Measurements from ENCODE around the gene SAP130.

DNA sequence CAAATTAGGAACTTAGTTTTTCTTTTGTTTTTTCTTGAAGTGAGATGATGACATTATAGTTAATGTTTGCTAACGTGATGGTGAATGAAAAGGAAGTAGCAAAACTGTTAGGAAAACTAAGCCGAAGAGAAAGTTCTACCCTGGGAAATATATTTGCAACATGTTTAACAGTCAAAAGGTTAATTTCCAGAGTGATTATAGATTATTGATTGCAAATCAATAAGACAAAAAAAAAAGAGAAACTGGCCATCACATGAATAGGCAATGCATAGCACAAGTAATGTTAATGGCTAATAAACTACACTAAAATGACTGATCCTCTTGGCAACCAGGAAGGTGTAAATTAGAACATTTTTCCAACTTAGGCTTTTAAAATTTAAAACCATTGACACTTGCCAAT, 116.1 kb downstream of the SAP130 start:
- TF ChIP-seq, protein P1, sequence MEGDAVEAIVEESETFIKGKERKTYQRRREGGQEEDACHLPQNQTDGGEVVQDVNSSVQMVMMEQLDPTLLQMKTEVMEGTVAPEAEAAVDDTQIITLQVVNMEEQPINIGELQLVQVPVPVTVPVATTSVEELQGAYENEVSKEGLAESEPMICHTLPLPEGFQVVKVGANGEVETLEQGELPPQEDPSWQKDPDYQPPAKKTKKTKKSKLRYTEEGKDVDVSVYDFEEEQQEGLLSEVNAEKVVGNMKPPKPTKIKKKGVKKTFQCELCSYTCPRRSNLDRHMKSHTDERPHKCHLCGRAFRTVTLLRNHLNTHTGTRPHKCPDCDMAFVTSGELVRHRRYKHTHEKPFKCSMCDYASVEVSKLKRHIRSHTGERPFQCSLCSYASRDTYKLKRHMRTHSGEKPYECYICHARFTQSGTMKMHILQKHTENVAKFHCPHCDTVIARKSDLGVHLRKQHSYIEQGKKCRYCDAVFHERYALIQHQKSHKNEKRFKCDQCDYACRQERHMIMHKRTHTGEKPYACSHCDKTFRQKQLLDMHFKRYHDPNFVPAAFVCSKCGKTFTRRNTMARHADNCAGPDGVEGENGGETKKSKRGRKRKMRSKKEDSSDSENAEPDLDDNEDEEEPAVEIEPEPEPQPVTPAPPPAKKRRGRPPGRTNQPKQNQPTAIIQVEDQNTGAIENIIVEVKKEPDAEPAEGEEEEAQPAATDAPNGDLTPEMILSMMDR (IDR thresholded peaks at IDR 0.05), result no peak
- TF ChIP-seq EP300 (IDR thresholded peaks at IDR 0.05; ENCODE audit: borderline replicate concordance in 1 of 2, low read depth in 1 of 2, low read length in 1 of 2) (no peak), TAF1 (IDR thresholded peaks at IDR 0.05; ENCODE audit: borderline replicate concordance, low read depth, low read length) (no peak), SMC3 (IDR thresholded peaks at IDR 0.05; ENCODE audit: low read depth, low read length) (no peak)
- TF ChIP-seq, protein P2, sequence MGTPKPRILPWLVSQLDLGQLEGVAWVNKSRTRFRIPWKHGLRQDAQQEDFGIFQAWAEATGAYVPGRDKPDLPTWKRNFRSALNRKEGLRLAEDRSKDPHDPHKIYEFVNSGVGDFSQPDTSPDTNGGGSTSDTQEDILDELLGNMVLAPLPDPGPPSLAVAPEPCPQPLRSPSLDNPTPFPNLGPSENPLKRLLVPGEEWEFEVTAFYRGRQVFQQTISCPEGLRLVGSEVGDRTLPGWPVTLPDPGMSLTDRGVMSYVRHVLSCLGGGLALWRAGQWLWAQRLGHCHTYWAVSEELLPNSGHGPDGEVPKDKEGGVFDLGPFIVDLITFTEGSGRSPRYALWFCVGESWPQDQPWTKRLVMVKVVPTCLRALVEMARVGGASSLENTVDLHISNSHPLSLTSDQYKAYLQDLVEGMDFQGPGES (IDR thresholded peaks at IDR 0.05; ENCODE audit: low read depth, low read length), result no peak
- TF ChIP-seq, protein P3, sequence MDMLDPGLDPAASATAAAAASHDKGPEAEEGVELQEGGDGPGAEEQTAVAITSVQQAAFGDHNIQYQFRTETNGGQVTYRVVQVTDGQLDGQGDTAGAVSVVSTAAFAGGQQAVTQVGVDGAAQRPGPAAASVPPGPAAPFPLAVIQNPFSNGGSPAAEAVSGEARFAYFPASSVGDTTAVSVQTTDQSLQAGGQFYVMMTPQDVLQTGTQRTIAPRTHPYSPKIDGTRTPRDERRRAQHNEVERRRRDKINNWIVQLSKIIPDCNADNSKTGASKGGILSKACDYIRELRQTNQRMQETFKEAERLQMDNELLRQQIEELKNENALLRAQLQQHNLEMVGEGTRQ (IDR thresholded peaks at IDR 0.05; ENCODE audit: borderline replicate concordance, low read depth, low read length), result no peak
- TF ChIP-seq, protein P4, sequence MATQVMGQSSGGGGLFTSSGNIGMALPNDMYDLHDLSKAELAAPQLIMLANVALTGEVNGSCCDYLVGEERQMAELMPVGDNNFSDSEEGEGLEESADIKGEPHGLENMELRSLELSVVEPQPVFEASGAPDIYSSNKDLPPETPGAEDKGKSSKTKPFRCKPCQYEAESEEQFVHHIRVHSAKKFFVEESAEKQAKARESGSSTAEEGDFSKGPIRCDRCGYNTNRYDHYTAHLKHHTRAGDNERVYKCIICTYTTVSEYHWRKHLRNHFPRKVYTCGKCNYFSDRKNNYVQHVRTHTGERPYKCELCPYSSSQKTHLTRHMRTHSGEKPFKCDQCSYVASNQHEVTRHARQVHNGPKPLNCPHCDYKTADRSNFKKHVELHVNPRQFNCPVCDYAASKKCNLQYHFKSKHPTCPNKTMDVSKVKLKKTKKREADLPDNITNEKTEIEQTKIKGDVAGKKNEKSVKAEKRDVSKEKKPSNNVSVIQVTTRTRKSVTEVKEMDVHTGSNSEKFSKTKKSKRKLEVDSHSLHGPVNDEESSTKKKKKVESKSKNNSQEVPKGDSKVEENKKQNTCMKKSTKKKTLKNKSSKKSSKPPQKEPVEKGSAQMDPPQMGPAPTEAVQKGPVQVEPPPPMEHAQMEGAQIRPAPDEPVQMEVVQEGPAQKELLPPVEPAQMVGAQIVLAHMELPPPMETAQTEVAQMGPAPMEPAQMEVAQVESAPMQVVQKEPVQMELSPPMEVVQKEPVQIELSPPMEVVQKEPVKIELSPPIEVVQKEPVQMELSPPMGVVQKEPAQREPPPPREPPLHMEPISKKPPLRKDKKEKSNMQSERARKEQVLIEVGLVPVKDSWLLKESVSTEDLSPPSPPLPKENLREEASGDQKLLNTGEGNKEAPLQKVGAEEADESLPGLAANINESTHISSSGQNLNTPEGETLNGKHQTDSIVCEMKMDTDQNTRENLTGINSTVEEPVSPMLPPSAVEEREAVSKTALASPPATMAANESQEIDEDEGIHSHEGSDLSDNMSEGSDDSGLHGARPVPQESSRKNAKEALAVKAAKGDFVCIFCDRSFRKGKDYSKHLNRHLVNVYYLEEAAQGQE (IDR thresholded peaks at IDR 0.05; ENCODE audit: low read depth, low read length), result no peak
